HG03060 (cell line): ENCODE data around the gene CGN.

Experiments used
- ATAC-seq: cut with Tn5 transposase; IDR thresholded peaks from one replicate; pipeline ENCODE4 v1.9.1; 2021; ENCODE audit warnings: low read depth, moderate number of reproducible peaks; ENCODE audit not compliant: unreplicated experiment

Gene CGN

GRCh38 chr1:151546011-151546925 lies 35.1 kb downstream of the CGN start:
- no peak for ATAC-seq

DNA sequence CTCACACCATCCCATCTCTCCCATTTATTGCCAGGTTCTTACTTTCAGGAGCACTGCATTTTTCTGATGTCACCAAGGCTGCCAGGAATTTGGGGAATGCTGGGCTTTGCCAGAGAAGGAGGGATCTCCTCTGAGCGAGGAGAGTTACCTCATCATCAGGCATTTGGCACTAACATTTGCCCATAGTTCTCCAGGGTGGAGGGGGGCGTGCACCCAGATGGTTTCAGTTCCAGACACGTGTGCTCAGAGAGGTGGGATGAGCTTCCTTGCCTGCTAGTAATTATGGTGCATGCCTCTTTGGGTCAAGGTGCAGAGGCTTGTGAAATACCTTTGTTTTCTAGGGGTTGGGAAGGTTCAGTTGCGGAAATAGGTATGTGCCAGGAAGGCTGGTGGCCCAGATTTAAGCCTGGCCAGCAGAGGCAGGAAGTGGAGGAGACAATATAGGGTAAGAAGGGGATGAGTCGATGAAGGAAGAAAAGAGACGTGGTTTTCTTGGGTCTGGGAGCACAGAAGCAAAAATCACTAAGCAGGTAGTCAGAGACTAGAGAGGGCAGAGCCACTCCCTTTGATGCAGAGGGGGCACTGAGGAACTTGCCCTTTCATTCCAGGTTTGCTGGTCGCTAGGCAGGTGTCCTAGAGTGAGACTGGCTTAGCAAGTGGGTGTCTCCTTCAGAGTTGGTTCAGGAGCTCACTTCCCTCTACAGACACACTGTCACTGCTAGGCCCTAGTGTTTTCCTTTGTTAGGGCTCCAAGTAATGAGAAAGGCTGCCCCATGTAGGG lies 36.1 kb downstream of the CGN start:
- ATAC-seq: no peak

DNA sequence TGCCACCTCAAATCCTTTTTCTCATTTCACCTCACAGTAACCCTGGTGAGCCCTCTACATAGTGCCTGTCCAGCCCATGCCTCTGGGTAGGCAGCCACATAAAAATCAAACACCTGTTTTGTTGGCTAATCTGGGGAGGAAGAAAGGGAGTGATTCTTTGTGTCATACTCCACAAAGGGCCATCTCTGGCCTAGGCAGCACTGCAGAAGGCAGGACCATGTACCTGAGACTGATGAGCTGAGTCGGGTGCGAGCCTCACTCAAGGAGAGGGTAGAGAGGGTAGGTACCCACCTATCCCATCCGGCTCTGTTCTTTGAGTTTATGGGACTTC lies 36.7 kb downstream of the CGN start:
- no peak for ATAC-seq

- ATAC-seq: no peak
Measured at GRCh38 chr1:151549199-151549598, 38.0 kb downstream of the CGN start.

DNA sequence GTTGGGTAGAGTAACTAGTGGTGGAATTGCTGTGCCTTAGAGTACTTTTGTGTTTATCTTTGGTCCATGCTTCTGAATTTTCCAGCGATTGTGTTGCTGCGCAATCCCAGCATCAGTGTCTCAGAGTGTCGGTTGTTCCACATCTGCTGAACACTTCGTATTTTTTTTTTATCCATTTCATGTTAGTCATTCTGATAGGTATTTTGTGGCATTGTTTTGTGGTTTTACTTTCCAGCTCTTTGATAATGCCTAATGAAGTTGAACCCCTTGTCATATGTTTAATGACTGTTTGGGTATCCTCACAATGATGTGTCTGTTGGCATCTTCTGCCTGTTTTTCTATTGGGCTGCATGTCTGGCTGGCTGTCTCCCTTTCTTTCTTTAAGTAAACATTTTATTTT lies 42.5 kb downstream of the CGN start:
- ATAC-seq: no peak

- no peak for ATAC-seq
Measured at GRCh38 chr1:151556052-151556451, 44.9 kb downstream of the CGN start.

DNA sequence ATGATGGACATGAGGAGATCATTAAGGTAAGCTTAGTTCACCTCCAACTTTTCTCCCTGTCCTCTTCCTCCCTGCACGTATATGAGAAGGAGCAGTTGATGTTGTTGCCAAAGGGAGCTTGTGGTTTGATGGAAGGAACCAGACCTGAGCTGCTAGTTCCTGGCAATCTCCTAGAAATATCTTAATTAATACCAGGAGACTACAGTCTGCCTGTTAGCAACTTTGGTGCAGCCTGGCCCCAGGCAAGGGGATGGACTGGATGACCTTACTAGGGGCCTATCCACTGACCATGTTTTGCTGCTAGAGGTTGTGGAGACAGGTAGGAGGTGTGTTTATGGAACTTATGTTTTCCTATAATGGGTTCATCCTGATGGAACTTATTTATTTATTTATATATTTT lies 51.5 kb downstream of the CGN start:
- ATAC-seq: no peak

- no peak for ATAC-seq
Measured at GRCh38 chr1:151563376-151563775, 52.2 kb downstream of the CGN start.

DNA sequence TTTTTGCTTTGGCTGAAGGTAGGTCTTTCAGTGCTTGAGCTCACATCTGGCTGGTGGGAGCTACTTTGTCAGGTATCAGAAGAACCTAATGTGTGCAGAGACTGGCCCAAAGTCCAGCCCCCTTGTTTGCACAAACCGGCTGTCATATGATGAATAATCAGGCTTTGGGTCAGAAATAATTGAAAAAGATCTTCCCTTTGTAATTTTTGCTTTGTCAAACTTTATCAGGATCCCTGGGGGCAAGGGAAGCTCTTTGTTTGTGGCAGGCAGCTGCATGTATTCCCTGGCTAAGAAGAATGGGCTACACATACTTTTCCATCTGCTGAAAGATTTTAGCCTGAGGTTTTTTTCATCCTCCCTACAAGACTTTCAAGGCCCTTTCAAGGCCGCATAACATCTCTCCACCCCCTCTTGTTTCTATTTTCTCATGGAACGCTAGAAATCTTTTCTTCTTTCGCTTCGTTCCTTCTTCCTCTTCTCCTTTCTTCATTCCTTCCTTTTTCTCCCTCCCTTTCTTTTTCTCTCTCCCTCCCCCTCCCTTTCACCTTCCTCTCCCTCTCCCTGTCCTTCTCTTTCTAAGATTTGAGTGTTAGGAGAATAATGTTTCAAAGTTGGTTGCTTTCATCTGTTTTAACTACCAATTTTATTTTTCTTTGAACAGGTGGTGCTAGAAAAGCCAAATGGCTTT lies 54.5 kb downstream of the CGN start:
- ATAC-seq: no peak

DNA sequence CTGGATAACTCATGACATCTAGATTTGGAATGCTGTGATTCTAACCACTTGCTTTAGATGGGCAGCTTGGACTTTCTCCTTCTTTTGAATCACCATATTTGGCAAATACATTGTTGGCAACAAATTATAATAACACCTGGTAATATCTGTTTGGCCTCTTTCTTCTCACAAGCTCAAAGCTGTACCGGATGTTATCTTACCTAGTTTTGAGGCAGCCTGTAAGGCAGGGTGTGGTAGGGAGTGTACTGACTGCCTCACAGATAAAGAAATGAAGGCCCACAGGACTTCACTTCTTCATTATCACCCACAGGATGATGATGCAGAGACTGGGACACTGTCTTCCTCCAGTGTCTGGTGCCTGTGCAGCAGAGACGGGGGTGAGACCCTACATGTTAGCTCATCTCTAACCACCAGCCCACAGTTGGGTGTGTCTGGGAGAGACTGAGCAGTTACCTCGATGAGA lies 57.5 kb downstream of the CGN start:
- no peak for ATAC-seq

GRCh38 chr1:151570819-151571218 lies 59.6 kb downstream of the CGN start:
- no peak for ATAC-seq

GRCh38 chr1:151574575-151575529 lies 63.7 kb downstream of the CGN start:
- ATAC-seq: no peak

DNA sequence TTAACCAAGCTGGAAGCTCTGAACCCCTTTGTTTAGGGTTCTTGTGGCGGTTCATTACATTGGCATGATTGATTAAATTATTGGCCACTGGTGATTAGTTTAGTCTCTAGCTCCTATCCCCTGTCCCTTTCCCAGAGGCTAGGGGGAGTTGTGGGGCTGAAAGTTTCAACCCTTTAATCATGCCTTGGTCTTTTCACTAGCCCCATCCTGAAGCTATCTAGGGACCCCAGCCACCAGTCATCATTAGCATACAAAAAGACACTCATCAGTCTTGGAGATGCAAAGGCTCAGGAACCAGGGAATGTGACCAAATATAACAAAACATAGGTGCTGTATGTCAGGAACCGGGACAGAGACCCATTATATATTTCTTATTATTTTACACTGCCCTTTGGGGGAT lies 66.0 kb downstream of the CGN start:
- ATAC-seq: no peak

GRCh38 chr1:151578941-151579340 lies 67.8 kb downstream of the CGN start:
- no peak for ATAC-seq

DNA sequence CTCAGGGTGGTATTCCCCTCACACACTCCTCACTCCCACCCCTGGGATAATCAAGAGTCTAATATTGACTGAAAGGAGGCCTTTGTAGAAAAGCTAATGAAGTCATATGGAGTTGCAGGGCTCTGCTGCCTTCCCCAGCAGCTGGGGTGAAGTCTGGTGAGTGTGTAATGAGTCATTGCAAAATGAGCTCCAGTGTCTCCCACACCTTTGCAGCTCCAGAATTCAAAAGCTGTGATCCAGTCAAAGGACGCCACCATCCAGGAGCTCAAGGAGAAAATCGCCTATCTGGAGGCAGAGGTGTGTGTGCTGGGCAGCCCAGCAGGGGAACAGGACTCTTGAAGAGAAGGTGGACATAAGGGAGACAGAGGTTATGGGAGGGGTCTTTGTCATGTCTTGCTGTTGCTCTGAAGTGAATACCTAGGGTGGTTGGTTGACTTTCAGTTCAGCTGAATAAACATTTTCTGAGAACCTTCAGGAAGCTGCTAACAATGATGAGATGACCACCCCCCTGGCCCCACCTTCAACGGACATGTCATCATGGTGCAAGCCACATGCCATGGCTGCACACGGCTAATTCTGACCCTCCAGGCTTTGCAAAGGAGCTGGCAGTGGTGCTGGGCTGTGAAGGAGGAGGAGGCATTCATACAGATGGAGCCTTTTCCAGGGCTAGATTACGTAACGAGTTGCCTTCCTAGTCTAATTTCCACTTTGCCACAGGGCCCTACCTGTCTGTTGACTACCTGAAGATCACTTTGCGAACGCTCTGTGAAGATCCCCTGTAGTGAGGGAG lies 68.4 kb downstream of the CGN start:
- ATAC-seq: no peak

DNA sequence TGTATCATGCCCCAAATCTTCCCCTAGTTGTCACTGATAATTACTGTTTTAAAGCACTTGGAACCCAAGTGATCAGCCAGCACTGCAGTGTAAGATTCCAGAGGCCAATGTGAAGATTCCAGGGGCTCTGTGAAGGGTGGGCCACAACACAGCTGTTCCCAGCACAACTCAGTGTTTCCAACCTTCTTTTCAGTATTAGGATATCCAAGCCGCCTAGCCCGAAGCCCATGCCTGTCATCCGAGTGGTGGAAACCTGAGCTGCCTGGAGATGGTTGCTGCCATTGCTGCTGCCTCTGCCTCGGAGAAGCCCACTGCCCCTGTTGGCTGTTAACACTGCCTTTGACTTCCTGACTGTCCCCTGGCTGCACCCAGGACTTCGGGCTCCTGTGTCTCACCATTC lies 70.3 kb downstream of the CGN start:
- no peak for ATAC-seq

DNA sequence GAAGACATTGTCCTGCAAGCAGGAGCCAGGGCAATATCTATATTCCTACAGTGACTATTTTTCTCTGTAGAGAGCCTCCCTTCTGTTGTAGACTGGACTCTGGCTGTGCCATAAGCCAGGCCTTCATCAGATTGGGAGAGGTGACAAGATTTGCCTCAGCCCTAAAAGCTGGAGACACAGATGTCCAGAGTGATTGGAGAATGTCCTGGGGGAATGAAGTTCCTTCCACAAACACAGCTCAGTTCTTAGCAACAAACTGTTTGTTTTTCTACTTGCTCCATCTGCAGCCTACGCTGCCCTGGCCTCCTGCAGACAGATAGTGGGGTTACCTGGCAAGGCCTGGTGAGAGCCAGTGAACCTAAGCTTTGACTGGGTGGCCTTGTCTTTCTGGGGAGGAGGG lies 70.7 kb downstream of the CGN start:
- no peak for ATAC-seq

GRCh38 chr1:151583796-151584195 lies 72.6 kb downstream of the CGN start:
- no peak for ATAC-seq

DNA sequence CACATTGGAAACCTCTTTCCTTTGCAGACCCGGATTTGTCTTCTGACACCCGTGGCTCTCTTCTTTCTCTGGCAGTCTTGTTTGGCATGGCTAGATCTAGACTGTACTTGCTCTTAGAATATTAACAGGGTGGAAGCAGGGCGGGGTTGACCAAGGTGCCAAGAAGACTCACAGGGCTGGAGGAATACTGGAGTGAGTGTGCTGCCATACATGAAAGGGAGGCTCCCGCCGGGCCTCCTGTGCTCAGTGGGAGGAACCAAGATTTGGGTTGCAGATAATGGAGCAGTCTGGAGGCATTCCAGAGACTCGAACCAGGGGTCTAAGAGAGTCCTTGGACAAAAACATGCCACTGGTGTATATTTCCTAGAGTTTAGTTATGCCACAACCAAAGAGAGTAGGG lies 73.1 kb downstream of the CGN start:
- ATAC-seq: no peak
